HepG2 (cell line): ENCODE results near the gene ASB3. TPM values are rescaled to one million over a fixed set of nuclear protein-coding genes. Genes with fewer than 3 reads are reported as not detected.

ENCODE experiments used
- ARID5B ChIP-seq: IDR thresholded peaks from 2 replicates; pipeline ENCODE4 v1.4.0; 2020; ENCODE audit warnings: mild to moderate bottlenecking, missing genetic modification reagents
- ASH2L ChIP-seq: fragments of 300-600, 200-600 bp; sonication (generic); IDR thresholded peaks from 2 replicates; pipeline ENCODE4 v1.7.0; 2017; ENCODE audit warnings: low read depth, mild to moderate bottlenecking, moderate library complexity, mixed read lengths, low read length; ENCODE audit not compliant: insufficient read length
- ATM ChIP-seq: fragments of 450-650 bp; IDR thresholded peaks from 2 replicates; pipeline ENCODE4 v1.7.1; 2017; ENCODE audit warnings: mild to moderate bottlenecking, borderline replicate concordance
- DMTF1 ChIP-seq: sonication (generic); formaldehyde crosslinking; IDR thresholded peaks from 2 replicates; pipeline ENCODE4 v1.4.0; 2020; ENCODE audit warnings: mild to moderate bottlenecking, missing genetic modification reagents
- EEA1 ChIP-seq: sonication (generic); formaldehyde crosslinking; IDR thresholded peaks from 2 replicates; pipeline ENCODE4 v1.5.1; 2020; ENCODE audit warnings: mild to moderate bottlenecking, missing genetic modification reagents, borderline replicate concordance
- HOXA3 ChIP-seq: sonication (generic); formaldehyde crosslinking; IDR thresholded peaks from 2 replicates; pipeline ENCODE4 v1.5.0; 2020; ENCODE audit warnings: missing genetic modification reagents
- MIXL1 ChIP-seq: IDR thresholded peaks from 2 replicates; pipeline ENCODE4 v1.6.1; 2016
- NFYC ChIP-seq: IDR thresholded peaks from 2 replicates; pipeline ENCODE4 v1.6.1; 2016; ENCODE audit warnings: missing genetic modification reagents, missing compliant biosample characterization
- RAD21 ChIP-seq: fragments of 450-650 bp; formaldehyde crosslinking; IDR thresholded peaks from 2 replicates; pipeline ENCODE4 v1.5.0; 2020; ENCODE audit warnings: mild to moderate bottlenecking
- RELA ChIP-seq: sonication (generic); formaldehyde crosslinking; IDR thresholded peaks from 2 replicates; pipeline ENCODE4 v1.4.0; 2020; ENCODE audit warnings: missing genetic modification reagents
- SP2 ChIP-seq: sonication (generic); formaldehyde crosslinking; IDR thresholded peaks from 2 replicates; pipeline ENCODE4 v1.5.1; 2020; ENCODE audit warnings: mild to moderate bottlenecking, missing genetic modification reagents
- SYNCRIP ChIP-seq: fragments of 200-400 bp; formaldehyde crosslinking; IDR thresholded peaks from 2 replicates; pipeline ENCODE4 v1.6.1; 2018; ENCODE audit warnings: mild to moderate bottlenecking, low read depth, low read length; ENCODE audit not compliant: insufficient read depth
- ZFP36 ChIP-seq: fragments of 150-350 bp; IDR thresholded peaks from 2 replicates; pipeline ENCODE4 v1.6.1; 2018; ENCODE audit warnings: borderline replicate concordance, low read length, low read depth; ENCODE audit not compliant: partially characterized antibody
- ZNF431 ChIP-seq: sonication (generic); formaldehyde crosslinking; IDR thresholded peaks from 2 replicates; pipeline ENCODE4 v1.9.0; 2022; ENCODE audit warnings: missing genetic modification reagents, low read depth, mild to moderate bottlenecking, borderline replicate concordance
- ZNF576 ChIP-seq: sonication (generic); formaldehyde crosslinking; IDR thresholded peaks from 2 replicates; pipeline ENCODE4 v1.4.0; 2020; ENCODE audit warnings: mild to moderate bottlenecking, missing genetic modification reagents
- ZNF644 ChIP-seq: IDR thresholded peaks from 2 replicates; pipeline ENCODE4 v1.6.1; 2016; ENCODE audit warnings: low read depth
- ZNF724P ChIP-seq: sonication (generic); formaldehyde crosslinking; IDR thresholded peaks from 2 replicates; pipeline ENCODE4 v1.8.0; 2022; ENCODE audit warnings: missing genetic modification reagents, borderline replicate concordance
- polyA plus RNA-seq, 8 experiments: library from polyadenylated mRNA; depleted of rRNA in 3 of 8; stranded (reverse) in 7 of 8; unstranded in 1 of 8; fragments of >200 nt; fragmentation: Illumina TruSeq in 4 of 8; extraction: Trizol in 4 of 8; gene quantifications; 2 replicates each; pipeline versions ENCODE4 v1.2.1 to v1.2.3, GENCODE V29; 2011 to 2016; ENCODE audit warnings: low read depth in 4 of 8, missing spikeins in 1 of 8, mixed read lengths in 1 of 8; ENCODE audit not compliant: insufficient read depth in 1 of 8
- total RNA-seq, 5 experiments: library from RNA; depleted of rRNA; stranded (reverse); fragments of >200 nt; fragmentation: Illumina TruSeq; extraction: Trizol; gene quantifications; 2 replicates each; pipeline ENCODE4 v1.2.3, GENCODE V29; 2016; ENCODE audit warnings: low read depth in 1 of 5
- TF ChIP-seq, protein P1 (sequence below): sonication (generic); formaldehyde crosslinking; conservative IDR thresholded peaks from 2 replicates; pipeline ENCODE4 v1.4.0; 2020; ENCODE audit warnings: mild to moderate bottlenecking, missing genetic modification reagents, moderate library complexity

Gene ASB3
- total and polyA plus RNA-seq, 2 of the 13 experiments (the other 11 are each of a cell fraction or from before 2014, with no cell fraction given): 40.1 to 41.8 TPM

- TF ChIP-seq ZNF724P (CRISPR knock-in tag) (peak; percentile 86), ZNF576 (peak; percentile 96), RELA (CRISPR knock-in tag) (peak; percentile 90; the same call in 1 of the 2 replicates), ARID5B (CRISPR knock-in tag) (peak; percentile 83), ATM (no peak), RAD21 (CRISPR knock-in tag) (peak; percentile 49), SYNCRIP (no peak), EEA1 (CRISPR knock-in tag) (peak; percentile 93; the same call in 1 of the 2 replicates), MIXL1 (peak; percentile 80; the same call in 1 of the 2 replicates), ZNF431 (CRISPR knock-in tag) (peak; percentile 62; the same call in 1 of the 2 replicates), ZNF644 (CRISPR knock-in tag) (no peak), ASH2L (peak; percentile 98), SP2 (peak; percentile 78), HOXA3 (peak; percentile 95), ZFP36 (no peak), DMTF1 (CRISPR knock-in tag) (0 out of 2 replicates have a peak, but pooled peaks have one; percentile 72), NFYC (CRISPR knock-in tag) (peak; percentile 59; the same call in 1 of the 2 replicates)
- TF ChIP-seq, protein P1, sequence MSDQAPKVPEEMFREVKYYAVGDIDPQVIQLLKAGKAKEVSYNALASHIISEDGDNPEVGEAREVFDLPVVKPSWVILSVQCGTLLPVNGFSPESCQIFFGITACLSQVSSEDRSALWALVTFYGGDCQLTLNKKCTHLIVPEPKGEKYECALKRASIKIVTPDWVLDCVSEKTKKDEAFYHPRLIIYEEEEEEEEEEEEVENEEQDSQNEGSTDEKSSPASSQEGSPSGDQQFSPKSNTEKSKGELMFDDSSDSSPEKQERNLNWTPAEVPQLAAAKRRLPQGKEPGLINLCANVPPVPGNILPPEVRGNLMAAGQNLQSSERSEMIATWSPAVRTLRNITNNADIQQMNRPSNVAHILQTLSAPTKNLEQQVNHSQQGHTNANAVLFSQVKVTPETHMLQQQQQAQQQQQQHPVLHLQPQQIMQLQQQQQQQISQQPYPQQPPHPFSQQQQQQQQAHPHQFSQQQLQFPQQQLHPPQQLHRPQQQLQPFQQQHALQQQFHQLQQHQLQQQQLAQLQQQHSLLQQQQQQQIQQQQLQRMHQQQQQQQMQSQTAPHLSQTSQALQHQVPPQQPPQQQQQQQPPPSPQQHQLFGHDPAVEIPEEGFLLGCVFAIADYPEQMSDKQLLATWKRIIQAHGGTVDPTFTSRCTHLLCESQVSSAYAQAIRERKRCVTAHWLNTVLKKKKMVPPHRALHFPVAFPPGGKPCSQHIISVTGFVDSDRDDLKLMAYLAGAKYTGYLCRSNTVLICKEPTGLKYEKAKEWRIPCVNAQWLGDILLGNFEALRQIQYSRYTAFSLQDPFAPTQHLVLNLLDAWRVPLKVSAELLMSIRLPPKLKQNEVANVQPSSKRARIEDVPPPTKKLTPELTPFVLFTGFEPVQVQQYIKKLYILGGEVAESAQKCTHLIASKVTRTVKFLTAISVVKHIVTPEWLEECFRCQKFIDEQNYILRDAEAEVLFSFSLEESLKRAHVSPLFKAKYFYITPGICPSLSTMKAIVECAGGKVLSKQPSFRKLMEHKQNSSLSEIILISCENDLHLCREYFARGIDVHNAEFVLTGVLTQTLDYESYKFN (CRISPR knock-in tag): peak; percentile 82
These were observed at the start of gene ASB3, which contains the start of gene ERLEC1 (continued) for GRCh38 chr2:53786705-53787613.
